Measurements from ENCODE around the gene ADAMTS17. TPM values are rescaled to one million over a fixed set of nuclear protein-coding genes. Genes with fewer than 3 reads are reported as not detected.

ADAMTS17 gene
- total and polyA plus RNA-seq, 7 donors: 4.4 to 93.0 (median 7.2) TPM

GRCh38 chr15:100284701-100285100 lies 57.1 kb downstream of the ADAMTS17 start:
- DNase-seq: peak; percentile 79 to 93
- no peak overlapping the region for H3K4me3 ChIP-seq
- peaks cover 44% of the 10 kb centered on the region for H3K4me1 ChIP-seq
- 8 to 25% (median 9%) methylated on average over 6 of the region's 6 CpGs for WGBS, 3 donors
- TF ChIP-seq CTCF (IDR thresholded peaks at IDR 0.05): no peak
- ATAC-seq: peak; percentile 79 to 88 (median 87)
- peaks cover 0 to 18% of the 10 kb centered on the region in 2 donors for H3K36me3 ChIP-seq (ENCODE audit: insufficient read depth in 1 of 2, low read depth in 1 of 2)
- no peaks in the 10 kb centered on the region for H3K9me3 ChIP-seq
- no peaks in the 10 kb centered on the region for H3K27me3 ChIP-seq (ENCODE audit: insufficient read depth in 3 of 3, low read length in 2 of 3)
- intact Hi-C loops (cut with DNase I): no loop called here
- H3K27ac ChIP-seq: peak overlapping the region; percentile 34

GRCh38 chr15:100284191-100284590 lies 57.6 kb downstream of the ADAMTS17 start:
- ATAC-seq: peak; percentile 7 to 64 (median 57)

GRCh38 chr15:100281096-100281917 lies 60.5 kb downstream of the ADAMTS17 start:
- Histone ChIP-seq H3K9me3 (no peaks in the 10 kb centered on the region), H3K27ac (no peak overlapping the region), H3K4me3 (no peak overlapping the region), H3K36me3 (ENCODE audit: insufficient read depth in 1 of 2, low read depth in 1 of 2) (peaks cover 0 to 18% of the 10 kb centered on the region in 2 donors), H3K27me3 (ENCODE audit: insufficient read depth in 3 of 3, low read length in 2 of 3) (no peaks in the 10 kb centered on the region), H3K4me1 (peaks cover 26% of the 10 kb centered on the region)
- DNase-seq (no peak), ATAC-seq (no peak)
- intact Hi-C loops (cut with DNase I): no loop called here
- WGBS, 3 donors: 89 to 97% (median 94%) methylated on average over 30 of the region's 30 CpGs
- TF ChIP-seq CTCF (IDR thresholded peaks at IDR 0.05): no peak

More at GRCh38 chr15:100284191-100284590, 57.6 kb downstream of the ADAMTS17 start:
- no peak for DNase-seq
- Histone ChIP-seq H3K27ac (peak overlapping the region; percentile 8), H3K4me3 (no peak overlapping the region), H3K9me3 (no peaks in the 10 kb centered on the region), H3K27me3 (ENCODE audit: insufficient read depth in 3 of 3, low read length in 2 of 3) (no peaks in the 10 kb centered on the region), H3K4me1 (peaks cover 44% of the 10 kb centered on the region), H3K36me3 (ENCODE audit: insufficient read depth in 1 of 2, low read depth in 1 of 2) (peaks cover 0 to 18% of the 10 kb centered on the region in 2 donors)
- WGBS, 3 donors: 71 to 86% (median 81%) methylated on average over 5 of the region's 5 CpGs
- intact Hi-C loops (cut with DNase I): no loop called here
- TF ChIP-seq CTCF (IDR thresholded peaks at IDR 0.05): no peak

DNA sequence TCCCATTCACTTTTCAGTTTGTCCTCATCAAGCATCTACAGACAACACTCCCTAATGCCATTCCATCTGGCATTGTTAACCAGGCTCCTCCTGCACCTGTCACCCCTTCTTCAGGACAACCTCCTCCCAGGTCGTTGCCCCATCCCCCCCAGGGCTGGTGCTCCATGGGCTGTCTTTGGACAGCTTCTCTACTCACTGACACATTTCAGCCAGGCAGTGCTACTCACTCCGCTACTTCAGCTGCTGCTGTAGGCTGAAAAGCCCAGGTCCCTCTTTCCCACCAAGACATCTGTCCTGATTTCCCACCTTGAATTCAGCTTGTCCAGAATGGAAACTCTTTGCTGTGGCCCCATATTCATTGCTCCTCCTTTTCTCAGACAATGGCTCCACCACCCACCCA lies 61.9 kb downstream of the ADAMTS17 start:
- H3K27me3 ChIP-seq (ENCODE audit: insufficient read depth in 3 of 3, low read length in 2 of 3): no peaks in the 10 kb centered on the region
- no peak for ATAC-seq
- H3K9me3 ChIP-seq: no peaks in the 10 kb centered on the region
- WGBS, 3 donors: 42 to 65% (median 57%) methylated on average over 2 of the region's 2 CpGs
- intact Hi-C loops (cut with DNase I): no loop called here
- TF ChIP-seq CTCF (IDR thresholded peaks at IDR 0.05): no peak
- no peak for DNase-seq
- peaks cover 0 to 18% of the 10 kb centered on the region in 2 donors for H3K36me3 ChIP-seq (ENCODE audit: insufficient read depth in 1 of 2, low read depth in 1 of 2)
- no peak overlapping the region for H3K4me3 ChIP-seq
- peaks cover 14% of the 10 kb centered on the region for H3K4me1 ChIP-seq
- no peak overlapping the region for H3K27ac ChIP-seq

All from psoas muscle (tissue), 8 donors.